ENCODE results near the gene DSCAML1. TPM values are rescaled to one million over a fixed set of nuclear protein-coding genes. Genes with fewer than 3 reads are reported as not detected.

The DSCAML1 gene
- total RNA-seq, 1 donor from 2014 or later = not detected

DNA sequence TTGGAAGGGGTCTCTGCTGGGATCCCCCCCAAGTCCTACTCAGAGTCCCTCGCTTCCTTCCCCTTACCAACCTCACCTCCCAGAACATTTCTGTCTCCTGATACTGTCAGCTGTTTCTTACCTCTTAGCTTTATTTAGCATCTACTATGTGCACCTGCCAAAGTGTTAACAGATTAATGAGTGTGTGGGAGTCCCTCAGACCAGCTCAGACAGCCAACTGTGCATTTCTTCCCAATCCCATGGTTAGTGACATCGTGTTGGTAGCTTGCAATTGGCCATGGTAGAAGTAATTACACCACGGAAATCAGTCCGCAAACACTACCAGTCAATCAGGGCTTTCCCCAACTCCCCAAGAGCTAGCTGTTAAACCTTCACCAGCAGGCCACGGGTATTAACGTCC, 150.6 kb downstream of the DSCAML1 start:
- Histone ChIP-seq H3K4me3 (no peak overlapping the region), H3K27ac (no peak overlapping the region), H3K27me3 (no peaks in the 10 kb centered on the region), H3K4me1 (no peaks in the 10 kb centered on the region), H3K9me3 (no peaks in the 10 kb centered on the region), H3K36me3 (no peaks in the 10 kb centered on the region)
- no peak for DNase-seq (ENCODE audit: low spot score in 2 of 2)
- intact Hi-C loops (cut with DNase I) = no loop called here
- TF ChIP-seq, protein P1, sequence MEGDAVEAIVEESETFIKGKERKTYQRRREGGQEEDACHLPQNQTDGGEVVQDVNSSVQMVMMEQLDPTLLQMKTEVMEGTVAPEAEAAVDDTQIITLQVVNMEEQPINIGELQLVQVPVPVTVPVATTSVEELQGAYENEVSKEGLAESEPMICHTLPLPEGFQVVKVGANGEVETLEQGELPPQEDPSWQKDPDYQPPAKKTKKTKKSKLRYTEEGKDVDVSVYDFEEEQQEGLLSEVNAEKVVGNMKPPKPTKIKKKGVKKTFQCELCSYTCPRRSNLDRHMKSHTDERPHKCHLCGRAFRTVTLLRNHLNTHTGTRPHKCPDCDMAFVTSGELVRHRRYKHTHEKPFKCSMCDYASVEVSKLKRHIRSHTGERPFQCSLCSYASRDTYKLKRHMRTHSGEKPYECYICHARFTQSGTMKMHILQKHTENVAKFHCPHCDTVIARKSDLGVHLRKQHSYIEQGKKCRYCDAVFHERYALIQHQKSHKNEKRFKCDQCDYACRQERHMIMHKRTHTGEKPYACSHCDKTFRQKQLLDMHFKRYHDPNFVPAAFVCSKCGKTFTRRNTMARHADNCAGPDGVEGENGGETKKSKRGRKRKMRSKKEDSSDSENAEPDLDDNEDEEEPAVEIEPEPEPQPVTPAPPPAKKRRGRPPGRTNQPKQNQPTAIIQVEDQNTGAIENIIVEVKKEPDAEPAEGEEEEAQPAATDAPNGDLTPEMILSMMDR (IDR thresholded peaks at IDR 0.05) = no peak

- no peak for DNase-seq (ENCODE audit: low spot score in 2 of 2)
- Histone ChIP-seq H3K27ac (no peak overlapping the region), H3K27me3 (no peaks in the 10 kb centered on the region), H3K4me3 (no peak overlapping the region), H3K4me1 (no peaks in the 10 kb centered on the region), H3K9me3 (no peaks in the 10 kb centered on the region), H3K36me3 (no peaks in the 10 kb centered on the region)
- intact Hi-C loops (cut with DNase I) = no loop called here
- TF ChIP-seq, protein P1 (IDR thresholded peaks at IDR 0.05) = no peak
Measured at GRCh38 chr11:117644403-117645155, 152.4 kb downstream of the DSCAML1 start.

- H3K4me1 ChIP-seq = no peaks in the 10 kb centered on the region
- TF ChIP-seq, protein P1 (IDR thresholded peaks at IDR 0.05) = no peak
- H3K27ac ChIP-seq = no peak overlapping the region
- H3K36me3 ChIP-seq = no peaks in the 10 kb centered on the region
- no peaks in the 10 kb centered on the region for H3K9me3 ChIP-seq
- no peak for DNase-seq (ENCODE audit: low spot score in 2 of 2)
- H3K27me3 ChIP-seq = no peaks in the 10 kb centered on the region
- no peak overlapping the region for H3K4me3 ChIP-seq
- intact Hi-C loops (cut with DNase I) = no loop called here
Measured at GRCh38 chr11:117643606-117644300, 153.3 kb downstream of the DSCAML1 start.

GRCh38 chr11:117642835-117643234, 154.2 kb downstream of the DSCAML1 start:
- no peaks in the 10 kb centered on the region for H3K36me3 ChIP-seq
- H3K4me1 ChIP-seq = no peaks in the 10 kb centered on the region
- no peaks in the 10 kb centered on the region for H3K27me3 ChIP-seq
- no peak for DNase-seq (ENCODE audit: low spot score in 2 of 2)
- H3K27ac ChIP-seq = no peak overlapping the region
- intact Hi-C loops (cut with DNase I) = no loop called here
- no peaks in the 10 kb centered on the region for H3K9me3 ChIP-seq
- no peak overlapping the region for H3K4me3 ChIP-seq
- TF ChIP-seq, protein P1 (IDR thresholded peaks at IDR 0.05) = no peak

GRCh38 chr11:117642396-117642795, 154.6 kb downstream of the DSCAML1 start:
- intact Hi-C loops (cut with DNase I) = no loop called here
- TF ChIP-seq, protein P1 (IDR thresholded peaks at IDR 0.05) = no peak
- Histone ChIP-seq H3K27ac (no peak overlapping the region), H3K27me3 (no peaks in the 10 kb centered on the region), H3K9me3 (no peaks in the 10 kb centered on the region), H3K4me3 (no peak overlapping the region), H3K4me1 (no peaks in the 10 kb centered on the region), H3K36me3 (no peaks in the 10 kb centered on the region)
- no peak for DNase-seq (ENCODE audit: low spot score in 2 of 2)

Data from ascending aorta (tissue), 2 donors.